Measurements from ENCODE around the gene MORF4L2. TPM values are rescaled to one million over a fixed set of nuclear protein-coding genes. Genes with fewer than 3 reads are reported as not detected.

Gene MORF4L2
- total RNA-seq, 1 donor from 2014 or later = 253 TPM

GRCh38 chrX:103699243-103699642, 12.7 kb upstream of the MORF4L2 start:
- Mint-ChIP-seq H3K27ac (no peak overlapping the region), H3K27me3 (peaks cover 15% of the 10 kb centered on the region), H3K9me3 (no peaks in the 10 kb centered on the region), H3K36me3 (ENCODE audit: low read depth) (no peaks in the 10 kb centered on the region), H3K4me3 (no peak overlapping the region), H3K4me1 (no peaks in the 10 kb centered on the region)
- DNase-seq = no peak
- intact Hi-C loops (cut with micrococcal nuclease) = no loop called here

- Mint-ChIP-seq H3K27ac (no peak overlapping the region), H3K4me1 (no peaks in the 10 kb centered on the region), H3K36me3 (ENCODE audit: low read depth) (no peaks in the 10 kb centered on the region), H3K9me3 (no peaks in the 10 kb centered on the region), H3K4me3 (no peak overlapping the region), H3K27me3 (peaks cover 10% of the 10 kb centered on the region)
- intact Hi-C loops (cut with micrococcal nuclease) = no loop called here
- no peak for DNase-seq
Observed at GRCh38 chrX:103697687-103698086, 11.2 kb upstream of the MORF4L2 start.

GRCh38 chrX:103691059-103691458, 4.6 kb upstream of the MORF4L2 start:
- Mint-ChIP-seq H3K4me3 (no peak overlapping the region), H3K27ac (no peak overlapping the region), H3K36me3 (ENCODE audit: low read depth) (no peaks in the 10 kb centered on the region)

GRCh38 chrX:103688946-103689345, 2.4 kb upstream of the MORF4L2 start:
- no peak overlapping the region for H3K4me3 Mint-ChIP-seq
- H3K27me3 Mint-ChIP-seq = no peaks in the 10 kb centered on the region
- H3K27ac Mint-ChIP-seq = no peak overlapping the region
- H3K36me3 Mint-ChIP-seq (ENCODE audit: low read depth) = peaks cover 10% of the 10 kb centered on the region
- peaks cover 4% of the 10 kb centered on the region for H3K4me1 Mint-ChIP-seq
- H3K9me3 Mint-ChIP-seq = no peaks in the 10 kb centered on the region
- DNase-seq = peak; percentile 58
- intact Hi-C loops (cut with micrococcal nuclease) = loop anchor here (1.0 to 5.0 kb wide), 6 partner anchors 62 to 423 kb away; partner anchors contain the start of genes RAB9B, TCEAL1 and ZCCHC18

More at GRCh38 chrX:103691059-103691458, 4.6 kb upstream of the MORF4L2 start:
- DNase-seq = no peak
- H3K4me1 Mint-ChIP-seq = no peaks in the 10 kb centered on the region
- intact Hi-C loops (cut with micrococcal nuclease) = no loop called here
- H3K27me3 Mint-ChIP-seq = no peaks in the 10 kb centered on the region
- H3K9me3 Mint-ChIP-seq = no peaks in the 10 kb centered on the region

GRCh38 chrX:103687696-103688201, 1.2 kb upstream of the MORF4L2 start:
- H3K27me3 Mint-ChIP-seq = no peaks in the 10 kb centered on the region
- H3K4me3 Mint-ChIP-seq = no peak overlapping the region
- H3K9me3 Mint-ChIP-seq = no peaks in the 10 kb centered on the region
- peaks cover 15% of the 10 kb centered on the region for H3K36me3 Mint-ChIP-seq (ENCODE audit: low read depth)
- no peak overlapping the region for H3K27ac Mint-ChIP-seq
- H3K4me1 Mint-ChIP-seq = peaks cover 8% of the 10 kb centered on the region
- peak; percentile 83 for DNase-seq
- intact Hi-C loops (cut with micrococcal nuclease) = loop anchor here (1.0 to 5.0 kb wide), 5 partner anchors 60 to 425 kb away; partner anchors contain the start of genes RAB9B, TCEAL1 and ZCCHC18

- H3K9me3 Mint-ChIP-seq = no peaks in the 10 kb centered on the region
- intact Hi-C loops (cut with micrococcal nuclease) = loop anchor here (5.0 kb wide), 4 partner anchors 60 to 425 kb away; partner anchors contain the start of genes RAB9B, TCEAL1 and ZCCHC18
- no peak overlapping the region for H3K27ac Mint-ChIP-seq
- peaks cover 8% of the 10 kb centered on the region for H3K4me1 Mint-ChIP-seq
- no peak overlapping the region for H3K4me3 Mint-ChIP-seq
- DNase-seq = peak; percentile 95
- H3K27me3 Mint-ChIP-seq = no peaks in the 10 kb centered on the region
- H3K36me3 Mint-ChIP-seq (ENCODE audit: low read depth) = peaks cover 19% of the 10 kb centered on the region
Observed at GRCh38 chrX:103687073-103687695, 685 bp upstream of the MORF4L2 start.

GRCh38 chrX:103685396-103685795, 1.1 kb downstream of the MORF4L2 start:
- H3K4me1 Mint-ChIP-seq = peaks cover 8% of the 10 kb centered on the region
- intact Hi-C loops (cut with micrococcal nuclease) = loop anchor here (5.0 kb wide), 4 partner anchors 58 to 427 kb away; partner anchors contain the start of genes RAB9B, TCEAL1 and ZCCHC18
- H3K36me3 Mint-ChIP-seq (ENCODE audit: low read depth) = peaks cover 24% of the 10 kb centered on the region
- H3K9me3 Mint-ChIP-seq = no peaks in the 10 kb centered on the region
- H3K4me3 Mint-ChIP-seq = peak overlapping the region; percentile 72
- no peak for DNase-seq
- H3K27ac Mint-ChIP-seq = peak overlapping the region; percentile 91
- no peaks in the 10 kb centered on the region for H3K27me3 Mint-ChIP-seq

GRCh38 chrX:103681443-103681842, 5.1 kb downstream of the MORF4L2 start:
- intact Hi-C loops (cut with micrococcal nuclease) = no loop called here
- Mint-ChIP-seq H3K36me3 (ENCODE audit: low read depth) (peaks cover 44% of the 10 kb centered on the region), H3K4me3 (no peak overlapping the region), H3K9me3 (no peaks in the 10 kb centered on the region), H3K27ac (no peak overlapping the region), H3K4me1 (peaks cover 10% of the 10 kb centered on the region), H3K27me3 (no peaks in the 10 kb centered on the region)
- DNase-seq = no peak

- intact Hi-C loops (cut with micrococcal nuclease) = no loop called here
- DNase-seq = no peak
- Mint-ChIP-seq H3K36me3 (ENCODE audit: low read depth) (peaks cover 37% of the 10 kb centered on the region), H3K27ac (no peak overlapping the region), H3K27me3 (no peaks in the 10 kb centered on the region), H3K9me3 (no peaks in the 10 kb centered on the region), H3K4me3 (no peak overlapping the region), H3K4me1 (peaks cover 2% of the 10 kb centered on the region)
Observed at GRCh38 chrX:103678199-103678993, 8.1 kb downstream of the MORF4L2 start.

GRCh38 chrX:103674531-103675454, 11.7 kb downstream of the MORF4L2 start:
- H3K27me3 Mint-ChIP-seq = no peaks in the 10 kb centered on the region
- H3K36me3 Mint-ChIP-seq (ENCODE audit: low read depth) = peaks cover 28% of the 10 kb centered on the region
- intact Hi-C loops (cut with micrococcal nuclease) = no loop called here
- no peaks in the 10 kb centered on the region for H3K9me3 Mint-ChIP-seq
- DNase-seq = no peak
- no peak overlapping the region for H3K27ac Mint-ChIP-seq
- no peak overlapping the region for H3K4me3 Mint-ChIP-seq
- peaks cover 2% of the 10 kb centered on the region for H3K4me1 Mint-ChIP-seq

GRCh38 chrX:103669745-103670144, 16.8 kb downstream of the MORF4L2 start:
- DNase-seq = no peak
- Mint-ChIP-seq H3K27me3 (peaks cover under 1% of the 10 kb centered on the region), H3K36me3 (ENCODE audit: low read depth) (no peaks in the 10 kb centered on the region), H3K9me3 (no peaks in the 10 kb centered on the region), H3K4me3 (no peak overlapping the region), H3K4me1 (no peaks in the 10 kb centered on the region), H3K27ac (no peak overlapping the region)
- intact Hi-C loops (cut with micrococcal nuclease) = no loop called here

GRCh38 chrX:103666202-103667107, 20.0 kb downstream of the MORF4L2 start:
- intact Hi-C loops (cut with micrococcal nuclease) = no loop called here
- no peaks in the 10 kb centered on the region for H3K4me1 Mint-ChIP-seq
- H3K36me3 Mint-ChIP-seq (ENCODE audit: low read depth) = no peaks in the 10 kb centered on the region

More at GRCh38 chrX:103666202-103667107, 20.0 kb downstream of the MORF4L2 start:
- no peak for DNase-seq
- no peak overlapping the region for H3K27ac Mint-ChIP-seq
- H3K9me3 Mint-ChIP-seq = no peaks in the 10 kb centered on the region
- no peak overlapping the region for H3K4me3 Mint-ChIP-seq
- peaks cover 18% of the 10 kb centered on the region for H3K27me3 Mint-ChIP-seq

Data from activated CD4-positive, alpha-beta T cell treated with anti-CD3 and anti-CD28 coated beads, Interleukin-2, amount 10 ng/mL, durations not matched to agents 24 days and 14 days (primary cell).